Astrocyte (in vitro differentiated cells and primary cell): ENCODE measurements around the gene ATP9A.

Experiments
- EZH2 ChIP-seq: IDR thresholded peaks from 2 replicates; pipeline ENCODE4 v1.6.1; 2012; ENCODE audit warnings: mild to moderate bottlenecking, low read length, inconsistent platforms; ENCODE audit not compliant: insufficient read depth
- TF ChIP-seq, protein P1 (sequence below): IDR thresholded peaks from 2 replicates; pipeline ENCODE4 v1.5.1; 2011; ENCODE audit warnings: low read depth, mild to moderate bottlenecking, inconsistent platforms, low read length, moderate library complexity; ENCODE audit not compliant: insufficient read depth

DNA sequence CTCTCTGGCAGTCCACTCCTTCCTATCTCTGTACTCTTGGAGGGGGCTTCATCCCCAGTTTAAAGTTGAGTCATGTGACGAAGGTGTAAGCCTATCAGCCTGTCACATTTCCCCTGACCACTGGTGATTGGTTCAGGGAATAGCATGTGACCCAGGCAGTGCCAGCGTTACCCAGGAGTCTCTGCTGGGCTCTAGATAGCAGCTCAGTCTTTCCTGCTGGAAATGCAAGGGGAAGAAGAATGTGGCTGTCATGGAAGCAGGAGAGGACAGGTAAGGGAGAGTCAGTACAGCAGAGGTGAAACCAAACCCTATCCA is 190.1 kb downstream of the ATP9A start:
- TF ChIP-seq, protein P1, sequence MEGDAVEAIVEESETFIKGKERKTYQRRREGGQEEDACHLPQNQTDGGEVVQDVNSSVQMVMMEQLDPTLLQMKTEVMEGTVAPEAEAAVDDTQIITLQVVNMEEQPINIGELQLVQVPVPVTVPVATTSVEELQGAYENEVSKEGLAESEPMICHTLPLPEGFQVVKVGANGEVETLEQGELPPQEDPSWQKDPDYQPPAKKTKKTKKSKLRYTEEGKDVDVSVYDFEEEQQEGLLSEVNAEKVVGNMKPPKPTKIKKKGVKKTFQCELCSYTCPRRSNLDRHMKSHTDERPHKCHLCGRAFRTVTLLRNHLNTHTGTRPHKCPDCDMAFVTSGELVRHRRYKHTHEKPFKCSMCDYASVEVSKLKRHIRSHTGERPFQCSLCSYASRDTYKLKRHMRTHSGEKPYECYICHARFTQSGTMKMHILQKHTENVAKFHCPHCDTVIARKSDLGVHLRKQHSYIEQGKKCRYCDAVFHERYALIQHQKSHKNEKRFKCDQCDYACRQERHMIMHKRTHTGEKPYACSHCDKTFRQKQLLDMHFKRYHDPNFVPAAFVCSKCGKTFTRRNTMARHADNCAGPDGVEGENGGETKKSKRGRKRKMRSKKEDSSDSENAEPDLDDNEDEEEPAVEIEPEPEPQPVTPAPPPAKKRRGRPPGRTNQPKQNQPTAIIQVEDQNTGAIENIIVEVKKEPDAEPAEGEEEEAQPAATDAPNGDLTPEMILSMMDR = no peak
- no peak for TF ChIP-seq EZH2
